GM19324 (cell line): Measurements from ENCODE around the gene ADGRL3.
"Not testable (repeated sequence)": the region's sequence is repeated elsewhere in the genome, so short reads cannot be mapped to it uniquely, and the experiment has no call there.

Experiments
- ATAC-seq: cut with Tn5 transposase; IDR thresholded peaks from one replicate; pipeline ENCODE4 v1.9.1; 2021; ENCODE audit warnings: mild to moderate bottlenecking, moderate library complexity; ENCODE audit not compliant: unreplicated experiment, low FRiP score

ADGRL3 gene

GRCh38 chr4:61468024-61468720 is 268.0 kb downstream of the ADGRL3 start:
- no peak for ATAC-seq

- ATAC-seq, result no peak
Measured at GRCh38 chr4:61473306-61473705, 273.2 kb downstream of the ADGRL3 start.

DNA sequence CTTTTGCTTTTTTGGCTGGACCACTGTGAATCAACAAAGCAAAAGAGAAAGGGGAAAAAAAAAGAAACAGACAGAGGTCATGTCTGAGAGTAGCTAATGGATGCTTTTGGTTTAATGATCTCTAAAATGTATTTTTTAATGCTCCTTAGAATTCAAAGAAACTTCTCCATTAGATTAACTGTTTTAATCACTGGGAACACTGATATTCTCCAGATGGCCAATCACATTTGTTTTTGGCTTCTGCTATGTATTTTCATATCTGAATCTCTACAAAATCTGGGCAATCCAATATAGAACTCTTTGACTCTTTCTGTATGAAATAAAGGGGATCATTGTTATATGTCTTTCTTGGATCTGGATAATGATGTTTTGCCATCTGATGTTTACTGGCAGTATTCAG is 278.2 kb downstream of the ADGRL3 start:
- ATAC-seq, result no peak

GRCh38 chr4:61485056-61485455 is 284.9 kb downstream of the ADGRL3 start:
- no peak for ATAC-seq

GRCh38 chr4:61489927-61490326 is 289.8 kb downstream of the ADGRL3 start:
- ATAC-seq, result no peak

DNA sequence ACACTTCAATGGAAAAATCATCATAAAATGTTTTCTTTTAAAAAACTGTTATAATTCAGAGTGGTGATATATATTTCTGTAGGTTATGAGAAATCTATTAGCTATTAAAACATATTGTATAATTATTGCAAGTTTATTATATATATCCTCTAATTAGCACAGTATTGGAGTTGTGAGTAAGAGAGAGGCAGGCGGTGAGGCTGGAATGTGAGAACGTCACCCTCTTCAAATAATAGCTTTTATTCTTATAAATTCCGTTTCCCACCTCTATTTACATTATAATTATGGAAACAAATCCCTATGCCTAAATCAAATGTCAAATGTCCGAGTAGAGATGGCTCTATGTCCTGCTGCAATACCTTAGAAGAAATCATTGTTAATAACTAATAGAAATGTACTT is 292.9 kb downstream of the ADGRL3 start:
- ATAC-seq, result no peak

DNA sequence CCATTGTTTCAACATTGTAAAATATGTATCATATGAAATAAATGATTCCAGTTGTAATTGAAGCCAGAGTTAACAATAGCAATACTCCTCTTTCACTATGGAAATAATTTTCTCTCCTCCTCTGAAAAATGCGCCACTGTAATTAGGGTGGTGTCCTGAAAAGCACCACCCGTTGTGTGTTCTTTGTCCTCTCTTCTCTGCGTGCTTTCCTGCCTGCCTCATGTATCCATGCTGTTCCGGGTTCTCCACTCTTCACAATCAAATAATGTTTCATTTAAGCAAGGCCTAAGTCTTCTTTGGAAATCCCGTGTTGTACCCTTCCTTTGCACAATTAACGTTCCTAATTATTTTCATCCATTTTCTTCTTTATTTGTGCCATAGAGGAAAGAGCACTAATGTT is 293.3 kb downstream of the ADGRL3 start:
- ATAC-seq, result no peak

DNA sequence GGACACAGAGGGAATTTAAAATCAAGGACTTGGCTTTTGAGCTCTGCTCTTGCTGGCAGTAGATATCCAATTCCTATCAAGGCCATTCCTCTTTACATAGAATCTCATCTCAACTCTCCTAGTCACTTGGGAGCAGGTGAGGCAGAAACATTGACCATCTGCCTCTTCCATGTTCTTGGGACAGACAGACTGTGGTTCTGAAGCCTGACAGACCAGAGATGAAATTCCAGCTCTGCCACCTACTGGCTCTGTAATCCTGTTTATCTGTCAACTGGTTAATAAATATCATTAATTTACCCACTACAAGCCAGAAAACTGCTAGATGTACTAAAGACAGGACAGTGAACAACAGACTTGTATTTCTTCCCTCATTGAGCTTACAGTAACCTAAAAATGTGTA is 300.8 kb downstream of the ADGRL3 start:
- ATAC-seq, result no peak

- no peak for ATAC-seq
Measured at GRCh38 chr4:61501812-61502211, 301.7 kb downstream of the ADGRL3 start.

- no peak for ATAC-seq
Measured at GRCh38 chr4:61505773-61506685, 305.9 kb downstream of the ADGRL3 start.

- ATAC-seq, result no peak
Measured at GRCh38 chr4:61507091-61507490, 307.0 kb downstream of the ADGRL3 start.

DNA sequence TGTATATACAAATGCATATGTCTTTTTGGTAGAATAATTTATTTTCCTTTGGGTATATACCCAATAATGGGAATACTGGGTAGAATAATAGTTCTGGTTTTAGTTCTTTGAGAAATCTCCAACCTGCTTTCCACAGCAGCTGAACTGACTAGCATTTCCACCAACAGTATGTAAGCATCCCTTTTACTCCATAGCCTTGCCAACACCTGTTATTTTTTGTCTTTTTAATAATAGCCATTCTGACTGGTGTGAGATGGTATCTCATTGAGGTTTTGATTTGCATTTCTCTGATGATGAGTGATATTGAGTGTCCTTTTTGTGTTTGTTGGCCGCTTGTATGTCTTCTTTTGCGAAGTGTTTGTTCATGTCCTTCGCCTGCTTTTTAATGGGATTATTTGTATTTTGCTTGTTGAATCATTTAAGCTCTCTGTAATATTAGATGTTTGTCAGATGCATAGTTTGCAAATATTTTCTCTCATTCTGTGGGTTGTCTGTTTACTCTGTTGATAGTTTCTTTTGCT is 309.7 kb downstream of the ADGRL3 start:
- not testable (repeated sequence) for ATAC-seq

- no peak for ATAC-seq
Measured at GRCh38 chr4:61511716-61512488, 311.8 kb downstream of the ADGRL3 start.

DNA sequence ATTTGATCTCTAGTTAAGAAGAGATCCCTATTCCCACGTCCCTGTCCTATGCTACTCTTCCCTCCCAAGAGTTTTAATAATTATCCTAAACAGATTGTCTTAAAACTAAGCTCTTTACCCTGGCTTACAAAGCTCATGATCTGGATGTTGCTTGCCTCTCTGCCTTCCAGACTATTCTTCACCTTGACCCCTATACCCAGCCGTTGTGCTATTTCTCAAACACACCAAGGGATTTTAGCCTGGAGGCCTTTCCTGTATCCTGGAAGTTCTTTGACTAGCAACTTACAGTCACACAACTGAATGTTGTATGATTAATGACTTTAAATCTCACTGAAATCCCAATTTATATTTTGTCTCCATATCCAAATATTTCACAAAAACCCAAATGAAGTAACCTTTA is 314.9 kb downstream of the ADGRL3 start:
- no peak for ATAC-seq

GRCh38 chr4:61517144-61517543 is 317.0 kb downstream of the ADGRL3 start:
- no peak for ATAC-seq

- ATAC-seq, result no peak
Measured at GRCh38 chr4:61520166-61520565, 320.0 kb downstream of the ADGRL3 start.

DNA sequence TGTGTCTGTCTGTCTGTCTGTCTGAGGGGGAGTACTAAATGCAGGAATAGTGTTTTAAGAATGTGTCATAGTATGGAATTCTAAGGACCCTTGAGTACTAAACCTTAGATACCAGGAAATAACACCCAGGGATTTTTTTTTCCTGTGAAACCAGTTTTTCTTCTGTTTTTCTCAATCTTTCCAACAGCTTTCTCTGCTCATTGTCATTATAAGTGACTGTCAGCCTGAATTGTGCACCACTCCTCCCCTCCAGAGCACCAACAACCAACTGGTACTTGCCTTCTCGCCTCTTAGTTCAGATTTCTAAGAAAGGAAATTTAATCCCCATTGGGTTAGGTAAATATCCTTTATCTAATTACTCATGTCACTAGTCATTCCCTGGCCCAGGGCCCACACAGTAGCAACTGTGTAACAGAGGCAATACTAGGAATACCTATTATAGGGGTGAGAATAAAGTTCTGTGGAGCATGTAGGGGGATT is 320.6 kb downstream of the ADGRL3 start:
- no peak for ATAC-seq

DNA sequence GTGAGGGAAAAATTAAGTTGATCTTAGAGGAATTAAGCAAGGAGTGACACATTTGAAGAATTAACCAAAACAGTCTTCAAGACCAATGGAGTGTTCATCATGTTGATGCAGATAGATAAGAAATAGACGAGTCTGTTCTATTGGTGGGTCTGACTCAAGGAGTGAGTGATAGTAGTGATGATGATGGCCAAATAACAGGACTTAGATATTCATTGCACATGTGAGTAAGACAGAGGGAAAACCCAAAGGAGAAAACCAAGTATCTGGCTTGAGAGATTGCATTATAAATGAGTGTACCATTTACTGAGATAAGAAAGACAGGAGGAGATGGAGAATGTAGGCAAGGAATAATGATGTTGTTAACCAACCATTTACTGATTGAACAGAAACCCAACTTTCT is 321.3 kb downstream of the ADGRL3 start:
- no peak for ATAC-seq

DNA sequence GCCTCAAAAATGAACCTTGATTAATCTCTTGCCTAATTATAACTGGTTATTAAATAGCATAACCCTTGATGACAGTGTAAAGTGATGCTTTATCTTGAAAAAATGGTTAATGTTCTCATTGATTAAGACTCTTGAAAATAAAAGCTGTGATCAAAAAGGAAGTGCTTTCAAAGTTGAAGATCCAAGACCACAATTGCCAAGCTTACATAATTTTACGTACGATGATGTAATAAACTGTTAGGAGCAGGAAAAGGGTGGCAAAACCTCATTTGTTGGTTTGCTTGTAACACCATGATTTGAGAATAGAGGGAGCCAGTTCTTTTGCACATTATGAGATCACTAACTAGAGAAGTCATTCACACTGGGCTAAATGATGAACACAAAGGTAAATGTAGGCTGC is 322.2 kb downstream of the ADGRL3 start:
- no peak for ATAC-seq

GRCh38 chr4:61527888-61528287 is 327.8 kb downstream of the ADGRL3 start:
- ATAC-seq, result no peak

- ATAC-seq, result no peak
Measured at GRCh38 chr4:61528595-61528994, 328.5 kb downstream of the ADGRL3 start.
